HG03354 (cell line): ENCODE results near the gene FLOT1.

Source experiments
- ATAC-seq: cut with Tn5 transposase; IDR thresholded peaks from one replicate; pipeline ENCODE4 v1.9.1; 2021; ENCODE audit warnings: mild to moderate bottlenecking; ENCODE audit not compliant: unreplicated experiment, poor library complexity, severe bottlenecking

The FLOT1 gene

DNA sequence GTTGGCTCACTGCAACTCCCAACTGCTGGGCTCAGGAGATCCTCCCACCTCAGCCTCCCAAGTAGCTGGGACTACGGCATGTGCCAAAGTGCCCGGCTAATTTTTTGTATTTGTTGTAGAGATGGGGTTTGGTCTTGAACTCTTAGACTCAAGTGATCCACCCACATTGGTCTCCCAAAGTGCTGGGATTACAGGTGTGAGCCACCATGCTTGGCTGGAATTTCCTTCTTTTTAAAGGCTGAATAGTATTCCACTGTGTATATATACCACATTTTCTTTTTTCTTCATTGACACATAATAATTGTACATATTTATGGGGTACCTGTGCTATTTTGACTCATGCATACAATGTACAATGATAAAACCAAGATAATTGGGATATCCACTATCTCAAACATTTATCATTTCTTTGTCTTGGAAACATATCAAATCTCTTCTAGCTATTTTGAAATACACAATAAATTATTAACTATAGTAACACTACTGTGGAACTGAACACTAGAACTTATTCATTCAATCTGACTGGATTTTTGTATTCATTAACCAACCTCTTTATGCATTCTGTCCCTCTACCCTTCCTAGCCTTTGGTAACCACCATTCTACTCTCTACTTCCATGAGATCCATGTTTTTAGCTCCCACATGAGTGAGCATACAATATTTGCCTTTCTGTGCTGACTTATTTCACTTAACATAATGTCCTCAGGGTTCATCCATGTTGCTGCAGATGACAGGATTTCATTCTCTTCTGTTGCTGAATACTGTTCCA lies 33.2 kb downstream of the FLOT1 start:
- ATAC-seq: no peak

DNA sequence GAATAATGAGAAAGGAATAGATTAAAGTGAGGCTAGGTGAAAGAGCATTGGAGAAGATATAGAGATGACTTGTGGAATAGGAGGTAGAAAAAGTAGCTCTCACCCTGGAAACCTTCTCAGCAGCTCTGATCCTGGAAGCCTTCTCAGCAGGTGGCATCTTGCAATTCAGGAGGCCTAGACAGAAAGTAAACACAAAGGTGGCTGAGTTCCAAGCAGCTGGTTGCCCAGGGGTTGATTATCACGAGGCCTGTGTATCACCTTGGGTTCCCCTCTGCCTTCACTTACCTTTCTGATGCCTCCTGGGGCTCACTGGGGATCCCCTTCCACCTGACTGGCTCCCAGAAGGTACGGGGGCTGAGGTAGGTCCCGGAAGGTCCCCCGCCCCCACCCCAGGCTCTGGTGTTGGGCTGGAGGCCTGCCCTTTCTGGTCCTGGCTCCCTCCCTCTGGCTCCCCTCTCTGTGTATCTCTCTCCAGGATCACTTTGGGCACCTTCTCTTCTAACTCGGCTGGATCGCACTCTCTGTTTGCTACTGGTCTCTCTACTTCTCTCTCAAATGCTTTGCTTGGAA lies 35.1 kb downstream of the FLOT1 start:
- no peak for ATAC-seq

DNA sequence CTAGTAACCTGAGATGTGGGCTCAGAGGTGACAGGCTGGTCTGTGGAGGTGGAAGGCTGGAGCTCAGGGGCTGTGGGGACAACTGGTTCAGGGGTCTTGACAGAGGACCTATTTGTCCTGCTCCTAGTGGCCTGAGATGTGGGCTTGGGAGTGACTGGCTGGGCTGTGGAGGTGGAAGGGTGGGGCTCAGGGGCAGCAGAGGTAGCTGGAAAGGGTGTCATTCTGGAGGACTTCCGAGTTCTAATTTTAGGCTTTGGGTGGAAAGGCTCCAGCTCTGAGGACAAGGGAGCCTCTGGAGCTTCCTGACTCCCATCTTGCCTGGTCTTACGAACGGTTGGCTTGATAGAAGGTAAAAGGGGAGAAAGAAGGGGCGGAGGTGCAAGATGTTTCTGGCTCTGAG lies 36.9 kb downstream of the FLOT1 start:
- no peak for ATAC-seq

DNA sequence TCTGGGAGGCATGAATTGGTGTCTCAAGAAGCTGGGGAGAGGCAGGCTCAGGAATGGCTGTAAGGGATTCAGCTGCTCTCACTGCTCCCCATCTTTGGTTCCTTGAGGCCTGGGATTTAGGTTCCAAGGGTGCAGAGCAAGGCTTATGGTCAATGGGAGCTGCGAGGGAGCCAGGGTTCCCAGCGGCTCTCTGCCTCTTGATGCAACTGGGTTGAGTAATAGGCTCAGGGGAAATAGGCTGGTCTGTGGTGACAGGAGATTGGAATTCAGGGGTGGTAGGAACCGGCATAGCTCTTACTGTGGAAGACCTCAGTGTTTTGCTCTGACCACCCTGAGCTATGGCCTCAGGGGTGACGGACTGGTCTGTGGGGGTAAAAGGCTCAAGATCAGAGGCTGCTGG lies 38.7 kb downstream of the FLOT1 start:
- no peak for ATAC-seq

DNA sequence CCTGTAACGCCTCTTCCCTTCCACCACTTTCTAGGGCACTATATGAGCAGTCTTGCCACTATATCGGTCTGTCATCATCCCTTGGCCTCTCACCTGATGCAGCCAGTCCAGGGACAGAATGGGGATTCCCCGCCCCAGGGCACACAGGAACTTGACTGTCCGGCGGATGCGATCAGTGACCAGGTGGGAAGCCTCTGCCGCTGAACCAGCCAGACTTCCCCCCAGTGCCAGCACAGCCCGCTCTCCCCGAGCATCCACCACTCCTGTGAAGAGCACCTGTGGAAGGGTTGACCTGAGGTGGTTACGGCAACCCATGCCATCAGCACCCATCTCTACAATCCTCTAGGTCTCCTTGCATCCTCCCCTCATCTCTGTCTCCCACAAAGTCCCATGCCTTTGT lies 39.5 kb downstream of the FLOT1 start:
- no peak for ATAC-seq

DNA sequence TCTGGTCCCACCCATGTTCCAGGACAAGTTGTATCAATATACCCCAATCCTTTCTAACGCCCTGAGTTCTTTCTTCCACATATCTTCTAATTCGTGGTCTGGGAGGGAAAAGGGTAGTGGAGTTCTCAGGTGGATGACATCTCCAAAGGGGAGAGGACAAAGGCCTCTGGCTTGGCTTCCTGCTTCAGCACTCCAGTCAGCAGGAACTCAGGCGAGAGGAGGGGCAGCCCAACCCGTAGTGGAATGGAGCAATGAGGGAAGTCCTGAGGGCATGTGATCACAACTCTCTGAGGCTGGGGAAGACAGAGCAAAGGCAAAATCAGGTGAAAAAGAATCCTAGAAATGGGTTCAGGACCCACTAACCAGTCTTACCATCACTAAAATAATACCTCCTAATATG lies 42.1 kb downstream of the FLOT1 start:
- ATAC-seq: no peak

DNA sequence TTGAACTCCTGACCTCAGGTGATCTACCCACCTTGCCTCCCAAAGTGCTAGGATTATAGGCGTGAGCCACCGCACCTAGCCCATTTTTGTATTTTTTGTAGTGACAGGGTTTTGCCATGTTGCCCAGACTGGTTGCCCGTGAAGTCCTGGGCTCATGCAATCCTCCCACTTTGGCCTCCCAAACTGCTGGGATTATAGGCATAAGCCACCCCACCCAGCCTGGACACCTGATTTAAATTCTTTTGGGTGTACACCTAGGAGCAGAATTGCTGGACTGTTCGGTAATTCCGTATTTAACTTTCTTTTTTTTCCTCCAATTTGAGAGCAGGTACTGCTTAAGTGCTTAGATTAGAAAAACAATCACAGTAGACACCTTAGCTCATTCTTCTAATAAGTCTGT lies 46.1 kb downstream of the FLOT1 start:
- no peak for ATAC-seq

DNA sequence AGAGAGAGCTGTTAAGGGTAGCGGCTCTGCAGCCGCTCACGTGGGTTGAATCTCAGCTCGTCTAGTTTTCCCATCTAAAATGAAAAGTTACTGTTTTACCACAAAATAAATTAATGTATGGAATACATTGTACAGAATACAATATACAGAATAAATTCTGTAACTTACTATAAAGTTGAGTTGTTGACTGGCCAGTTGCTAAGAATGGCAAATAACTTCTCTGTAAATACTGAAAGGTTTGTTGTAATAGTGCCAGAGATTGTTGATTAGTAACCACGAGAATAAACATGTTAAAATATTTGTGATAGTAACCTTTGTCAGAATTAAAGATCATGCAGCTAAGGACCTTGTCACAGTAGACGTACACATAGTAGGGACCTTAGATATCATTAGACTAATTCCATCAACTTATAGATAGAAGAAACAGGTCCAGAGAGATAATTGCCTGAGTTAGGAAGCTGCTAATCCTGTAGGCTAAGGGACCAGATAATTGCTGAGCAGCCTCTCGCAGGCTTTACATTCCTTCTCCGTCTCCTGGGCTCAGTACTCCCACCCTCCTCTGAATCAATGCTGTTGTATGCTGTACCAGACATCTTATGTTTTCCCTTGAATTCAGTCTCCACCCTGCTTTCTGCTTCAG lies 51.2 kb downstream of the FLOT1 start:
- ATAC-seq: no peak

DNA sequence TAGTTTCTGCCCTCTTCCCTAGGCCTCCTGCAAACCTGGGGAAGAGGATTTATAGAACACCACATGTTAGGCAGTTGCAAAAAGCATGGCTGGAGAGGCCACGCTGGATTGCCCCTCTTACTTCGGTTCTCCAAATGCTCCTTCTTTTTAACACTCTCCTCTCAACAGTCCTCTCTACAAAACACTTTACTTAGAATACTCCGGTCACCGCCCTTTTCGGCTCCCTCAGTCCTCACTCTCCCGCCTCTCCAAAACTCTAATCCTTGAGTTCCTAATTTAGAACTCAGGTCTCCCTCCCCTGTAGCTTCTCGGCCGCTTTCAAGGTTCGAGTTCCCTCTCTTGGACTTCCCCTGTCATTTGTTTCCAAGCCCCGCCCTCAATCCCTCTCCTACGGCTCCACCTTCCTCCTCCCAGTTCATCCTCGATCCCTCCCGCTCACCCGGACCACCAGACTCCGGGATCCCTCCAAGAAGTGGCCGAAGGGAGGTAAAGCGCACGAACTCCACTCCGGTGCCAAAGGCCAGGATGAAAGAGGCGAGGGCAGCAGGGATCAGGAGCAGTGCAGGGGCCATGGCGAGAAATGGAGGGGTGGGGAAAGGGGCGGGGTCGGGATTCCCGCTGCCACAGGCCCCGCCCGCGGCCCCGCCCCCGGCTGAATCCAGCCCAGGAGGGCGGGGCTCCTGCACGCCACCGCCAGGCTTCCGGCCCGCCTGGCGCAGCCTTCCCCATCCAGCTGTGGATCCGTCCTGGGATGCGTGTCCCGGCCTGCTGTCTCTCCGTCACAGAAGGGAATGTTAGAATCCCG lies 51.9 kb downstream of the FLOT1 start, which contains the start of gene NRM:
NRM (minus strand) TSS at position 582 of the 805 bp plus-strand sequence; CDS start at position 572, 10 bp downstream.
- peak; percentile 24 for ATAC-seq

DNA sequence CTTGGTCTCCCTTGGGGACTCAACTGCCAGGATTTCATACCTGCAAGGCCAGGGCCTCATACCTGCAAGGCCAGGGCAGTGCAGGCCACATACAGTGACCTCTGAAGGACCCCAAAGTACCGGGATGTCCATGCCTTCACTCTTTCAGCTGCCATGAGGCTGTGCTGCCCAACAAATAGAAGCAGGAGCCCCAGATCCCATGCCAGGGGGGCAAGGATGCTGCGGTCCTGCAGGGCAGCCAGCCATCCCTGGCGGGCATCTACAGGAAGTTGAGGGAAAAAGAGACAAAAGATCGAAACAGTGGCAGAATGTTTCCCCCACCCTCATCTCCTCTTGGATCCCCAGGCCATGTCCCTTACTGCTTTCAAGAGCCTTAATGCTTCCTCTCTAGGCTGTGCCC lies 52.5 kb downstream of the FLOT1 start:
- no peak for ATAC-seq

DNA sequence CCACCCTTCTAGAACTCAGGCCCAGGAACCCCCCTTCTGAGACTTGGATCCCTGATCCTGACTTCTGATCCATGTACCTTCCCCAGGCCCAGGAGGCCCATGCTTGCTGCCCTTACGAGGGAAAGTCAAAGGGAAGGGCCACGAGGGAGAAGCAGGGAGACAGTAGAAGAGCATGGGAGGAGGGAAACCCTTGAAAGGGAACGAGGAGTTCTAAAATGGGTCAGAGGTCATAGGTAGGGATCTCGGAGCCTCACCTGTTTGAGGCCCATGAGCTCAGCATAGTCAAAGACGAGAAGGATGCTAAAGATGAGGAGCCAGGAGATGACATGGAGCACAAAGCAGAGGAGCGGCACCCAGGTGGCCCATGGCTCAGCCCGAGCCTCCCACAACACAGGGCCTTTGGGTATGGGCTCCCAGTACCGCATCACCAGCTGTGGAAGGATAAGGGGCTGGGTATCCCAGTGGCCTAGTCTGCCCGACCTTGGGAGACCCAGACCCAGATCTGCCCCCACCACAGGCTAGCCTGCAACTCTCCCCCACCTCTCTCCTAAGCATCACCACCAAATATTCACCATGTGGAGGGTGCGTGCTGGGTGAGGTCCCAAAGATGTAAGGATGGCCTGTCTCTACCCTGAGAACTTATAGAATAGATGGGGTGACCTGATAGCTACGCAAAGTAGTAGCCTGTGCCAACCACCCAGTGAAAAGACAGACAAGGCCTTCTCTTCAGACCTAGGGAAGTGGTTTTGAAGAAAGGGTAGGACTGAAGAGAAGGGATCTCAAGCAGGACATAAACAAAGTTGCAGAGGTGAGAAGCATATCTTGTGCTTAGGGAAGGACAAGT lies 53.2 kb downstream of the FLOT1 start:
- no peak for ATAC-seq

DNA sequence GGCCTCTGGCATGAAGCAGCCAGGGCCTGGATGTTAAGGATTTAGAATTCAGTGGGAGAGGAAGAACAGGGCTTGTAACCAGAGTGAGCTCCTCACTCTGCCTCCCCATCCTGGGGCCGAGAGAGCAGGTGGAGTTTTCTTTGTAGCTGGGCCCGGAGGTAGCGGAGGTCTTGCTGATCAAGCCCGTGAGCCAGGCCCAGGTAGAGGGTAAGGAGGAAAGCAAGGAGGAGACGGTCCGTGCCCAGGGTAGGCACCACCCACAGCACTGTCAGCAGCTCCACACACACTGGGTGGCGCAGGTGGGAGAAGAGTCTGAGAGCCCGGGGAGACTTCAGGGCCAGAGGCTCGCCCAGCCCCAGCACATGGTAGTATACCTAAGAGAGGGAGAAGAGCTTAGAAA lies 53.9 kb downstream of the FLOT1 start:
- no peak for ATAC-seq

DNA sequence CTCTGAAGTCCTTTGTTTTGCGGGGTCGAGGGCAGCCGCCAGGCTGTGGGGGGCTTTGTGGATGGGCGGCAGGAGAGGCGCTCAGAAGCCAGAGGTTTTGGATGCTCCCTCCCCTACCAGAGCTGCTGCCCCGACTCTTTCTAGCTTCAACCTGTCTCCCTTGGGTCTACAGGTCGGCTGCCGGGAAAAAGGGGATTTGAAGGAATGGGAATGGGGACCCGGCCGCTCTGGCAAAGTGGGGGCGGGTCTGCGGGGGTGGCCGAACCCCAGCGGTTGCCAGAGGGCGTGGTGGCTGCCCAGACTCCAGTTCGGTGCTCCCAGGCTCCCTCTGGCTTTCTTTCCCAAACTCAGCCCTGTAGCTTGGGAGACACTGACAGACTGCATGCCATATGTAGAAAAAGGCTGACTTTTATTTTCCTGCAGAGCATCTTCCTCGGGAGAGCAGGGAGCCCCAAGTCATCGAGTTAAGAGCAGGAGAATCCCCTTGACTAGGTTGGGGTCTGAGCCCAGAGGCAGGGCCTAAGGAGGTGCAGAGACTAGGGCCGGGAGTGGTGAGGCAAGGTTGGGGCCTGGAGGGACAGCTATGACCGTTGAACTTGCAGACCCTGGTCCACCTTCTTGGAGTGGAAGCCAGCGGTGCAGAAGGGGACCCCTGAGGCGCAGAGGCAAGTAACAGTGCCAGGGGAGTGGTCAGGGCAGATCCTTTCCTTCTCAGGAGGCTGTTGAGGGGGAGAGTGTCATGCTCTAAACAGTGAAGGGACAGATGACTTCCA lies 54.6 kb downstream of the FLOT1 start:
- no peak for ATAC-seq

DNA sequence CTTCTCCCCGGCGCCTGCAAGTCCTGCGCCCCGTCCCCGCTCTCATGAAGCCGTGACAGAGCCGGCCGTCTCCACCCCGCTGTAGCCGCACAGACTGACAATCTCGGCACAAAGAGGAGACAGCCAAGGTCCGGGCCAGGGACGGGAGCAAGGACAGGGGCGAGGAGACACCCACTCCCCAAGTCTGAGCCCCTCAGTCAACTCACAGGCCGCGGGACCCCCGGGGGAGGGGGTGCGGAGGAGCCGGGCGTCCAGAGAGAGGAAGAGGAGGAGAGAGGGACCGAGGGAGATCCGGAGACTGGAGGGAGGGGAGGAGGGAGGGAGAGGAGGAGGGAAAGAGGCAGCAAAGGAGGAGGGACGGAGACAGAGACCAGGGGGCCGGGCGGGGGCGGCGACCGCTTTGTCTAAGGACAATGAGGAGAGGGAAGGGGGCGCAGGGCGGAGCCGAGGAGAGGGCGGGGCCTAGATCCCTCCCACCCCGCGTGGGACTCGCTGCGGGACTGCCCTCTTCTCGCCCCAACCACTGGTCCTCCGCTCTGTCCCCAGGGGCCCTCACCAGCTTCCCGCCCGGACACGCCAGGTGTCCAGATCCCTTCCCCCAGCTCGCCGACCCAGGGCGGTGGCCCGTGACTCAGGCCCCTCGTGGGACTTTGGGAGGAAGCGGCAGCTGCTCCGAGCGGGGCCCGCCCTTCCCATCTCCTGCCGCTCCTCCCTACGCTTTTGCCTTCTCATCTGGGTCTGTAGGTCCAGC lies 55.4 kb downstream of the FLOT1 start:
- ATAC-seq: peak; percentile 51

DNA sequence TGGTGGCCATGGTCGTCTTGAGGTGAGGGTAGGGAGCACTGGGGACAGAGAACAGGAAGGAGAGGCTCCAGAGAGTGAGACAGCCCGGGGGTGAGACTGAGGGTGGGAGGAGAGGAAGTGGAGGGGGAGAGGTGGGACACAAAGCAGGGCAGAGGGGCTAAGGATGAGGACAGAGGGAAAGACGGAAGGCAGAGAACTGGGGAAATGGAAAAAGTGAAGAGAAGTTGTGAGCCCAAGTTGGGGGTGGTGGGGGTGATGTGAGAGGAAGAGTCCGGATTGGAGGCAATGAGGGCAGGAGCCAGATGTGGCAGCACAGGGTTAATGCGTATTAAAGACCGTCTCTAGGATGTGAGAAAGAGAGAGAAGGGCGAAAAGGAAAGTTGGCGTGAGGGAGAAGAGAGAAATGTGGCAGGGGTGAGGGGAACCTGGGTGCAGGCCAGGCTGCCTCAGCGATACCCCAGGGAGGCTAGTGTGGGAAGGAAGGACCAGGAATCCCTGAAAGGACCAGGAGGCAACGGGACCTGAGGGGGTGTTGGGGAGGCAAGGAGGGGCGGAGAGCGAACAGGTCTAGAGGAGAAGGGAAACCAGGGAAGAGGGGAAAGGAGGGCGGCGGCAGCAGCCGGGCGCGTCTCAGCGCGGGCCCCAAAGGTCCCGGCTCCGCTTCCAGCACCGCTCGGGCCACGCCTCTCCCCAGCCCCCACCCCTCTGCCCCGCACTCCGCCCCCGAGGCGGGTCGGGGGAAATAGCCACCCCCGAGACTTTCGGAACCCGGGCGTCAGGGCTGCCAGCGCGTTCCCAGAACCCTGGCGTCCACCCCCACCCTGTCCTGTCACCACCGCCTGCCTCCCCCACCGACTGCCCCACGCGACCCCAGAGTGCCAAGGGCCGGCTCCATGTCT lies 56.2 kb downstream of the FLOT1 start, which contains the start of gene PPP1R18:
PPP1R18 (minus strand) TSS at position 637 of the 899 bp plus-strand sequence; CDS start at position 10, 627 bp downstream.
- peak; percentile 17 for ATAC-seq

DNA sequence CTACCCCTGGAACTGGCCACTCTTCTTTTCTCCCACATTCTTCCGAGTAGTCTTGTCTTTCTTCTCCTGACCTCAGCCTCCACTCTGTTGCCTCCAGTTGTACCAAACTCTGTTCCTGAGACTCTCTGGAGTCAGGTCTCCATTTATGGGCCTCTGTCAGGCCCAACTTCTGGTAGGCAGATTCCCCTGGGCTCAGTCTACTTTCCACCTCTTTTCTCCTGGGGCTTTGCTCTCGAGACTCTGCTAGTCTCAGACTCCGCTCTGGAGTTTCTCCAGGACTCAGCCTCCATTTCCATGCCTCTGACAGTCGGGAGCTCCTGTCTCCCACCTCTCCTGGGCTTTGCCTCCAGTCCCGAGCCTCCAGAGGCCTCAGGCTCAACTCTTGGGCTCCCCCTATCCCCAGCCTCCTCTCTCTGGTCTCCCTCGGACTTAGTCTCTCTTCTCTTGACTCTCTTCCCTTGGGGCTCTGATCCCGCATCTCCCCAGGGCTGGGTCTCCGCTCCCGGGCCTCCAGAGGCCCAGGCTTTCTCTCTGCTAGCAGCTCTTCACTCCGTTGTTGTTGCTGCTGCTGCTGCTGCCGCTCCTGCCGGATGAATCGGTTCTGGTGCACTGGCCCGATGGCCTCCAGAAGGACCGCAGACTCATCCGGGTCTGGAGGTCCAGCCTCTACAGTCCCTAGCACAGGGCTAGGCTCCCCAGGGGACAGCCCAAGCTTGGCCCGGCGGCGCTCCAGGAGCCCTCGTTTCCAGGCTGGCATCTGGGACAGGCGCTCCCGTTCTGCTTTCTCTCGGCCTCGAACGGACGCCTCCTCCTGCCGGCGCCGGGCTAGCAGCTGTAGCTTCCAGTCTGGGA lies 57.1 kb downstream of the FLOT1 start:
- no peak for ATAC-seq
